ENCODE measurements around the gene TMEM63C.

GRCh38 chr14:77203611-77204458, 22.2 kb downstream of the TMEM63C start:
- TF ChIP-seq REST (IDR thresholded peaks at IDR 0.05; ENCODE audit: low read depth) = no peak
- TF ChIP-seq RAD21 (IDR thresholded peaks at IDR 0.05; ENCODE audit: low read depth) = no peak
- TF ChIP-seq EGR1 (IDR thresholded peaks at IDR 0.05) = no peak
- no peak for TF ChIP-seq EP300 (IDR thresholded peaks at IDR 0.05; ENCODE audit: borderline replicate concordance)
- TF ChIP-seq CREB1 (IDR thresholded peaks at IDR 0.05; ENCODE audit: low read depth) = no peak
- no peak for TF ChIP-seq ZBTB7A (IDR thresholded peaks at IDR 0.05; ENCODE audit: low read depth)
- no peak for TF ChIP-seq FOXM1 (IDR thresholded peaks at IDR 0.05; ENCODE audit: borderline replicate concordance, low read depth)
- TF ChIP-seq TEAD4 (IDR thresholded peaks at IDR 0.05) = no peak
- TF ChIP-seq CEBPB (IDR thresholded peaks at IDR 0.05) = no peak
- TF ChIP-seq YY1 (IDR thresholded peaks at IDR 0.05; ENCODE audit: low read depth) = no peak
